Activated naive CD8-positive, alpha-beta T cell treated with anti-CD3 and anti-CD28 coated beads, Interleukin-2, amount 10 ng/mL, durations not matched to agents 7 days and 5 days (primary cell): ENCODE measurements around the gene PHOSPHO1. TPM values are rescaled to one million over a fixed set of nuclear protein-coding genes. Genes with fewer than 3 reads are reported as not detected.
"Not testable (repeated sequence)": the region's sequence is repeated elsewhere in the genome, so short reads cannot be mapped to it uniquely, and the experiment has no call there.

ENCODE experiments used
- ATAC-seq: fragments of 150-1000 bp; cut with Tn5 transposase; one replicate; pipeline ENCODE4 v1.10.0; 2021; ENCODE audit warnings: low read depth, moderate library complexity
- POLR2A ChIA-PET: fragments of 350-600 bp; sonication (Branson Sonifier 250); formaldehyde crosslinking; loops from one replicate; lab custom pipeline; 2021; ENCODE audit warnings: antibody characterized with exemption; lab: Charles Lee
- DNase-seq: peaks from one replicate; pipeline ENCODE4 v3.0.0; 2021
- H3K27ac Mint-ChIP-seq: one replicate; pipeline ENCODE4 v1.8.0; 2022; ENCODE audit warnings: mild to moderate bottlenecking, mixed read lengths
- H3K27me3 Mint-ChIP-seq: one replicate; pipeline ENCODE4 v1.8.0; 2022; ENCODE audit warnings: mild to moderate bottlenecking, moderate library complexity, mixed read lengths
- H3K36me3 Mint-ChIP-seq: one replicate; pipeline ENCODE4 v1.8.0; 2021; ENCODE audit warnings: mild to moderate bottlenecking, mixed read lengths
- H3K4me1 Mint-ChIP-seq: one replicate; pipeline ENCODE4 v1.8.0; 2021; ENCODE audit warnings: mixed read lengths
- H3K4me3 Mint-ChIP-seq: one replicate; pipeline ENCODE4 v1.8.0; 2022; ENCODE audit warnings: mild to moderate bottlenecking, moderate library complexity, mixed read lengths
- H3K9me3 Mint-ChIP-seq: one replicate; pipeline ENCODE4 v1.8.0; 2021; ENCODE audit warnings: mixed read lengths
- total RNA-seq, 2 experiments: library from RNA; stranded (reverse); gene quantifications; one replicate each; pipeline ENCODE4 v1.2.3, GENCODE V29; 2021

PHOSPHO1 gene
- total RNA-seq, 2 experiments from 2014 or later, result not detected

GRCh38 chr17:49193513-49194296 is 36.9 kb downstream of the PHOSPHO1 start:
- Mint-ChIP-seq H3K4me1 (peaks cover 34% of the 10 kb centered on the region), H3K27me3 (peaks cover 1% of the 10 kb centered on the region)
- no peak for ATAC-seq

DNA sequence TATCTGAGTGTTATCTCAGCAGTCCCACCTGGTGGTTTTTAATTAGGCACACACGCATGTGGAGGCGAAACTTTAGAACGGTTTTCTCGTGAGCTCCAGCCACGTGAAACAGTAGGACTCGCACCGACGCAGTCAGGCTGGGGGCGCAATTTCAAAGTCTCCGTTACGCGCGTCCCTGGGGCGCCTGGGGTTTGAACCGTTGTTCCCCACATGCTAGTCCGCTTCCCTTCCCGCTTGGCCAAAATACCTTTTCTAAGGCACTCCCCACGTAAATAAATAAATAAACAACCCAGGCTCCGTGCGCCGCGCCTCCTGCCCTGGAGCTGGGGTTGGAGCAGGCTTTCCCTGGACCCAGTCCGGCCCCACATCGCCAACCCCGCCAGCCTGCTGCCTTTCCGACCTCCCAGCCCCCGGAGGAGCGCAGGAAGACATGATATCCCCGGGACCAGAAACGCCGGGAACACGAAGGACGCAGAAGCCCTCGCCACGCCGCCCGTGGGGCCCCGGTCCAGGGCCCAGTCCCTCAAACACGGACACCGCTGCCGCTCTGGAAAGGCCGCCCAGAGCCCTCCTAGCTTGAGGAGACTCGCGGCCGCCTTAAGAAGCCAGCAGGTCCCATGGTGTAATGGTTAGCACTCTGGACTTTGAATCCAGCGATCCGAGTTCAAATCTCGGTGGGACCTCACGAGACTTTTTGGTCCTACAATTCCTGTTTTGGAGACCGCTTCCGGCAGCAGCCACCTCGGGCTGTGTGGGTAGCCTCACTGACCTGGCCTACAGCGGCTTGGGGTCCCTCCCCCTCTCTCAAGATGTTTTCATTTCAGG is 38.5 kb downstream of the PHOSPHO1 start:
- peak overlapping the region; percentile 100 for H3K27ac Mint-ChIP-seq
- DNase-seq, result peak; percentile 96
- peak; percentile 50 for ATAC-seq
- peak overlapping the region; percentile 91 for H3K4me3 Mint-ChIP-seq
- POLR2A ChIA-PET, result interaction anchor here (0.6 to 6.1 kb wide), 14 partner anchors 10 to 1245 kb away, joined by 3 to 120 read pairs (median 6); partner anchors contain the start of genes ABI3, GNGT2 and UBE2Z
- H3K9me3 Mint-ChIP-seq, result no peaks in the 10 kb centered on the region
- peaks cover 1% of the 10 kb centered on the region for H3K27me3 Mint-ChIP-seq
- H3K36me3 Mint-ChIP-seq, result no peaks in the 10 kb centered on the region
- peaks cover 34% of the 10 kb centered on the region for H3K4me1 Mint-ChIP-seq

More at GRCh38 chr17:49193513-49194296, 36.9 kb downstream of the PHOSPHO1 start:
- DNase-seq, result no peak
- peak overlapping the region; percentile 100 for H3K27ac Mint-ChIP-seq
- POLR2A ChIA-PET, result interaction anchor here (0.7 to 6.1 kb wide), 8 partner anchors 11 to 37 kb away, joined by 4 to 120 read pairs (median 18); partner anchors contain the start of genes ABI3, GNGT2 and PHOSPHO1
- no peaks in the 10 kb centered on the region for H3K9me3 Mint-ChIP-seq
- H3K4me3 Mint-ChIP-seq, result peak overlapping the region; percentile 91
- H3K36me3 Mint-ChIP-seq, result no peaks in the 10 kb centered on the region

- peaks cover 31% of the 10 kb centered on the region for H3K4me1 Mint-ChIP-seq
- POLR2A ChIA-PET, result interaction anchor here (0.8 to 6.1 kb wide), 9 partner anchors 11 to 37 kb away, joined by 3 to 120 read pairs (median 7); partner anchors contain the start of genes ABI3 and GNGT2
- ATAC-seq, result peak; percentile 3
Measured at GRCh38 chr17:49191409-49191916, 39.1 kb downstream of the PHOSPHO1 start.

DNA sequence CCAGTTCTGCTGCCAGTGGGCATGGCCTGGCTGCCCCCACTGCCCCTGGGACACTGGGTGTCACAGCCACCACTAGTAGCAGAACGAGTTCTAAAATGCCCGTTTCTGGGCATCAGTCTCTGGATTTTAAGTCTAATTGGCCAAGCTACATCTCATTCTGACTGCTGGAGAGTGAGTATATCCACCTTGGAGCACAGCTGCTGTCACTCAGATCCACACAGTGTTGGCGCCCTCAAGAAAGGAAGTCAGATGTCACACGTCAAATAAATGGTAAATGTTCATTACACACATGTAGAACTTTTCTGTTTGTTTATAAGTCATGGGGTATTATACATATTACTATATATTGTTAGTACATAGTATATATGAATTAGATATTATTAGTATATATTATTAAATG is 39.7 kb downstream of the PHOSPHO1 start:
- Mint-ChIP-seq H3K27ac (peak overlapping the region; percentile 42), H3K27me3 (peaks cover 1% of the 10 kb centered on the region), H3K9me3 (peaks cover 4% of the 10 kb centered on the region), H3K4me1 (peaks cover 29% of the 10 kb centered on the region), H3K36me3 (peaks cover 4% of the 10 kb centered on the region), H3K4me3 (peak overlapping the region; percentile 60)
- ATAC-seq (no peak), DNase-seq (no peak)
- POLR2A ChIA-PET, result interaction anchor here (1.5 to 6.1 kb wide), 7 partner anchors 16 to 35 kb away, joined by 4 to 120 read pairs (median 28); partner anchors contain the start of genes ABI3 and GNGT2

More at GRCh38 chr17:49191409-49191916, 39.1 kb downstream of the PHOSPHO1 start:
- no peak for DNase-seq
- Mint-ChIP-seq H3K27ac (peak overlapping the region; percentile 100), H3K27me3 (peaks cover 1% of the 10 kb centered on the region), H3K4me3 (peak overlapping the region; percentile 91), H3K9me3 (no peaks in the 10 kb centered on the region), H3K36me3 (no peaks in the 10 kb centered on the region)

- DNase-seq, result no peak
- H3K36me3 Mint-ChIP-seq, result peaks cover 15% of the 10 kb centered on the region
- H3K27ac Mint-ChIP-seq, result no peak overlapping the region
- ATAC-seq, result no peak
- H3K4me3 Mint-ChIP-seq, result no peak overlapping the region
- H3K4me1 Mint-ChIP-seq, result peaks cover 13% of the 10 kb centered on the region
- POLR2A ChIA-PET, result no interaction called here
- peaks cover 4% of the 10 kb centered on the region for H3K27me3 Mint-ChIP-seq
- peaks cover 16% of the 10 kb centered on the region for H3K9me3 Mint-ChIP-seq
Measured at GRCh38 chr17:49187301-49187700, 43.3 kb downstream of the PHOSPHO1 start.

GRCh38 chr17:49185381-49185780 is 45.2 kb downstream of the PHOSPHO1 start:
- POLR2A ChIA-PET, DNase-seq, ATAC-seq, H3K4me3 Mint-ChIP-seq, H3K27me3 Mint-ChIP-seq, H3K27ac Mint-ChIP-seq, H3K4me1 Mint-ChIP-seq: not testable (repeated sequence)
- Mint-ChIP-seq H3K9me3 (peaks cover 18% of the 10 kb centered on the region), H3K36me3 (peaks cover 15% of the 10 kb centered on the region)

- H3K4me3 Mint-ChIP-seq, POLR2A ChIA-PET, H3K27ac Mint-ChIP-seq, H3K27me3 Mint-ChIP-seq, DNase-seq, ATAC-seq, H3K4me1 Mint-ChIP-seq: not testable (repeated sequence)
- Mint-ChIP-seq H3K36me3 (peaks cover 15% of the 10 kb centered on the region), H3K9me3 (peaks cover 18% of the 10 kb centered on the region)
Measured at GRCh38 chr17:49184522-49184921, 46.1 kb downstream of the PHOSPHO1 start.

GRCh38 chr17:49183801-49184200 is 46.8 kb downstream of the PHOSPHO1 start:
- peaks cover 15% of the 10 kb centered on the region for H3K36me3 Mint-ChIP-seq
- no peak overlapping the region for H3K27ac Mint-ChIP-seq
- ATAC-seq (no peak), DNase-seq (no peak)
- H3K27me3 Mint-ChIP-seq, result peaks cover 3% of the 10 kb centered on the region
- H3K4me3 Mint-ChIP-seq, result no peak overlapping the region
- H3K9me3 Mint-ChIP-seq, result peaks cover 18% of the 10 kb centered on the region
- POLR2A ChIA-PET, result no interaction called here
- H3K4me1 Mint-ChIP-seq, result peaks cover 5% of the 10 kb centered on the region

DNA sequence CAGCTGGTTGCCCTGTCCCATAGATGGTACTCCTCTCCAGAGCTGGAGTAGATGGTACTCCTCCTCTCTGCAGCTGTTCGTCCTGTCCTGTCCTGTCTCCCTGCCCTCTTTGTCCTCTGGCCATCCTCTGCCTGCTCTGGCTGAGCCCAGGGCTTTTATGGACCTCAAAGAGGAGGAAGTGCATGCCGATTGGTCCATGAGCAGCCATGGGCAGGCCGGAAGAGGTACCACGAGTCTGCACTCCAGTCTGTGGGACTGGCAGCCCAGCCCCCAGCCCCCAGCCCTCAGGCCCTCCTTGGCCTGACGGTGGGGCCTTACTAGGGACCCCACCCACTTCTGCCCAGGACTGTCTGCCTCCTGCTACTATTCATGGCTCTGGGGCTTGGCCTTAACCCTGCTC is 47.2 kb downstream of the PHOSPHO1 start:
- H3K4me1 Mint-ChIP-seq, result peaks cover 5% of the 10 kb centered on the region
- POLR2A ChIA-PET, result no interaction called here
- no peak for DNase-seq
- no peak for ATAC-seq
- H3K36me3 Mint-ChIP-seq, result peaks cover 15% of the 10 kb centered on the region
- no peak overlapping the region for H3K4me3 Mint-ChIP-seq
- H3K27ac Mint-ChIP-seq, result no peak overlapping the region
- H3K27me3 Mint-ChIP-seq, result peaks cover 3% of the 10 kb centered on the region
- peaks cover 18% of the 10 kb centered on the region for H3K9me3 Mint-ChIP-seq

GRCh38 chr17:49180998-49181635 is 49.5 kb downstream of the PHOSPHO1 start:
- peaks cover 13% of the 10 kb centered on the region for H3K36me3 Mint-ChIP-seq
- ATAC-seq (no peak), DNase-seq (no peak)
- H3K4me1 Mint-ChIP-seq, result peaks cover 5% of the 10 kb centered on the region
- no peak overlapping the region for H3K27ac Mint-ChIP-seq
- POLR2A ChIA-PET, result interaction anchor here (1.0 to 3.6 kb wide), 5 partner anchors 12 to 49 kb away, joined by 3 to 44 read pairs (median 4); partner anchors contain the start of gene PHOSPHO1
- H3K4me3 Mint-ChIP-seq, result no peak overlapping the region
- H3K9me3 Mint-ChIP-seq, result peaks cover 27% of the 10 kb centered on the region
- H3K27me3 Mint-ChIP-seq, result peaks cover 3% of the 10 kb centered on the region

DNA sequence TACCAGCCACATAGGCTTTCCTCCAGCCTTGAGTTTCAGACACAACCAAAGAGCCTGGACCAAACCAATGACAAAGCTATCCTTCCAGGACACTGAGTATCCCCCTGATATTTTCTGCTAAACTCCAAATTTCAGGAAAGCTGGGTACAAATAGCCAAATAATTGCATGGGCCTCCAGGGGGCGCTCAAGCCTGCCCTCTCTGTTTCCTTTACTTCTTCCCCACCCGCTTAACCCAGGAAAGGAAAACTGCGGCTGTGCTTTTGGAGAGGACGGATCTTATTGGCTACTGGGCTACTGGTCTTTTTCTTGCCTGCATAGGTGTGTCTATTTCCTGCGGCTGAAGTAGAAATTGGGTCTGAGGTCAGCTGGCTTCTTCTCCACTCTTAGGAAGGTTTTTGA is 50.3 kb downstream of the PHOSPHO1 start:
- Mint-ChIP-seq H3K4me3 (no peak overlapping the region), H3K27me3 (peaks cover 3% of the 10 kb centered on the region), H3K4me1 (peaks cover 5% of the 10 kb centered on the region), H3K9me3 (peaks cover 27% of the 10 kb centered on the region), H3K27ac (no peak overlapping the region), H3K36me3 (peaks cover 11% of the 10 kb centered on the region)
- DNase-seq, result peak; percentile 65
- POLR2A ChIA-PET, result interaction anchor here (0.7 to 3.6 kb wide), 7 partner anchors 12 to 111 kb away, joined by 3 to 44 read pairs (median 4); no protein-coding TSS in a partner anchor
- ATAC-seq, result peak; percentile 22

GRCh38 chr17:49175978-49176377 is 54.6 kb downstream of the PHOSPHO1 start:
- POLR2A ChIA-PET, result interaction anchor here (0.8 kb wide), 1 partner anchor 50 kb away, joined by 3 read pairs; no protein-coding TSS in a partner anchor
- not testable (repeated sequence) for H3K4me3 Mint-ChIP-seq, H3K4me1 Mint-ChIP-seq, H3K36me3 Mint-ChIP-seq, H3K27ac Mint-ChIP-seq, H3K27me3 Mint-ChIP-seq, ATAC-seq, DNase-seq
- H3K9me3 Mint-ChIP-seq, result peaks cover 16% of the 10 kb centered on the region
